GM18526 (cell line): Measurements from ENCODE around the gene MANEAL.

Experiments
- POLR2A ChIP-seq: IDR thresholded peaks from 3 replicates; pipeline ENCODE4 v1.6.1; 2011; ENCODE audit not compliant: insufficient read length; ENCODE audit errors: extremely low read depth

The MANEAL gene

DNA sequence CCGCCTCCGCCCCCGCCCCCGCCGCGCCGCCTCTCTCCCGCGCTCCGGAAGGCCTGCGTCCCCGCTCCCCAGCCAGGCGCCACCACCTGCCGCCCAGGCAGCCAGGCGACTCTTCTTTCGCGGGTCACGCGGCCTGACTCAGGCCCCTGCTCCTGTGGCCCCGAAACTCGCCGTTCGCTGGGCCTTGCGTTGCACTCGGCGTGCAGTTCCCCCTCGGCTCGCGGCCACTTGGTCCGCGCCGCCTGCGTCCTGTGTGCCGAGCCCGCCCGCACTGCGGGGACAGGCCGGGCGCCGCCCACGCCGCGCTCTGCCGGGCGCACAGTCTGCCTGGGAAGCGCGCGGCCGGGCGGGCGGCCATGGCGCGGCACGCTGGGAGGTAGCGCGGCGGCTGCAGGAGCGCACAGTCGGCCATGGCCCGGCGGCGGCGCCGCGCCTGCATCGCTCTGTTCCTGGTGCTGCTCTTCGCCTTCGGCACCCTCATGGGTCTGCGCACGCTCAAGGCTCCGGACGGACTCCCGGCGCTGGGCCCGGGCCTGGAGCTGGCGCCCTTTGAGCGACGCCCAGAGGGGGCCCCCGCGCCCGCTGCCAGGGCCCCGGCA lies at the start of gene MANEAL:
MANEAL (plus strand) TSS at position 75 of the 599 bp plus-strand sequence; CDS start at position 411, 336 bp downstream.
- peak; percentile 32 for TF ChIP-seq POLR2A

- TF ChIP-seq POLR2A, result no peak
Measured at GRCh38 chr1:37746806-37747205, 46.8 kb upstream of the MANEAL start.

- no peak for TF ChIP-seq POLR2A
Measured at GRCh38 chr1:37748565-37748964, 45.1 kb upstream of the MANEAL start.

DNA sequence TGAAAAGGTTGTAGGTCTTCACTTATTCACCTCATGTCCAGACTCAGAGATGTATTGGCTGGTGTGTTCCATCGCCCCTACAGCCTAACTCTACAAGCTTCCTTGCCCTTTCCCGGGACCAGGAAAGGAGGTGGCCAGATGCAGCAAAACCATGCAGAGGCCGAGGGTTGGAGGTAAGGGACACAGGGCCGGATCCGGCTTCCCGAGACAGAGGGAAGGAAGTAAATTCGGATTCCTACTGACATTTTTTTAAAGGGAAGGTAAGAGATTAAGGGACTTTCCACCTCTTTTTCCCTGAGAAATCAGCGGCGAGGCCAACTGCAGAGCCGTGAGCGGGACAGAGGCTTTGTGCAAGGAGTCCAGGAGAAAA lies 41.4 kb upstream of the MANEAL start:
- TF ChIP-seq POLR2A, result no peak

DNA sequence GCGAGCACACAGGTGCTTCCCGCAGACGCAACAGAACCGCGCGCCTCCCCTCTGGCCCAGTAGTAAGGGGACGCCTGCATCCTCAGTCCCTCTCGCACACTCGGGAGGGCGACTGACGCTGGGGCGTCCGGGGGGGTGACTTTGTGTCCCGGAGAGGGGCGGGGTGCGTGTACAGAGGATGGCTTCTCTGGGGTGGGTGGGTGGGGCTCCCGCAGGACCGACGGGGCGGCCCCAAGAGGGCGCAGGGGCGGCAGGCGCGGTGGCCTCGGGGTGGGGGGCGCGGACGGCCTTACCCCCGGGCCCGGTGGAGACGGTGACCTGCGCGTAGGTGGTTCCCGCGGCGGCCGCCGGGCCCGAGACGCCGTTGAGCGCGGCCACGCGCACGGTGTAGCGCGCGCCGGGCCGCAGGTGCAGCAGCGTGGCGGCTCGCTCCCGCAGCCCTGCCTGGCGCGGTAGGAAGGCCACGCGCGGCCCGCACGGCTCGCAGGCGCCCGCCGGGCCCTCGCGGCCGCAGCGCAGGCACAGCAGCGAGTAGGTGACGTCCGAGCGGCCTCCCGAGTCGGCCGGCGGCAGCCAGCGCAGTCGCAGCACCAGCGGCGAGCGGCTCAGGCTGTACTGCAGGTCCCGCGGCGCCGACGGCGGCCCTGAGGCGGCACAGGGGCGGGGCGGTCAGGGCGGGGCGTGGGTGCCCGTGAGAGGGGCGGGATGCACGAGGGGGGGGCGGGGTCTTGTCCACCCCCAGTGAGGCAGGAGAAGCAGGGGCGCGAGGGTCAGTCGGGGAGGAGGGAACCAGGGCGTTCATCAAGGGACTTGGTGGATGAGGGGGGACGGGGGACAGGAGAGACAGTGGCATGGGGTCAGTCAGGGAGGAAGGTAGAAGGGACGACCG lies 40.8 kb upstream of the MANEAL start:
- TF ChIP-seq POLR2A, result no peak

DNA sequence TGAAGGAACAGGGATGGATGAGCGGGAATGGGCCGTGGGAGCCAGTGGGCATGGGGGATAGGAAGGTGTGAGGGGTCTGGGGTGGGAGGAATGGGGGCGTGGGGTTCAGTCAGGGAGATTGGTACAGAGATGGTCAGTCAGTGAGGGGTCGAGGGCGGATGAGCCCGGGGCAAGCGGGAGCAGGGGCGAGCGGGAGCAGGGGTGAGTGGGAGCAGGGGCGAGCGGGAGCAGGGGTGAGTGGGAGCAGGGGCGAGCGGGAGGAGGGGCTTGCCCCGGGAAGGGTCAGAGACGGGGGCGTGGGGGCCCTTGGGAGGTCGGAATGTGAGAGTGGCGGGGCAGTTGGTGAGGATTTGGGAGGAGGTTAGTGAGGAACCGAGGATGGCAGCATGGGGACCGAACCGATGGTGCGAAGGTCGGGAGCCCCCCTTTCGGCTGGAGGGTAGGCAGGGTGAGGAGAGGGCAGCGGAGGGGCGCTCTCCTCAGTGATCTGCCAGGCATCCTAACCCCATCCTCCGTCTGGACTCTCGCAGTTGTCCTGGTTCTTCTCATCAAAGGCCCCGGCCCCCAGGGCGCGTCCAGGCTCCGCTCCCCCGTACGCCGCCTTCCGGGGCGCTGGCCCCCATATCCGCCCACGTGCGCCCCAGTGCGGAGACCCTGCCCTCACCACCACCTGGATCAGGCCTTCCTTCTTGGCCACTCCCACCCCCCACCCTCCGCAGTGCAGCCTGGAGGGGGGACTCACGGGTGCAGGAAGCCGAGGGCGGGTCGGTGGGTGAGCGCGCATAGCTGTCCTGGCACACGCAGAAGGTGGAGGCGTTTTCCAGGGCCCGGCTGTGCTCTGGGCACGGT lies 40.0 kb upstream of the MANEAL start:
- no peak for TF ChIP-seq POLR2A

DNA sequence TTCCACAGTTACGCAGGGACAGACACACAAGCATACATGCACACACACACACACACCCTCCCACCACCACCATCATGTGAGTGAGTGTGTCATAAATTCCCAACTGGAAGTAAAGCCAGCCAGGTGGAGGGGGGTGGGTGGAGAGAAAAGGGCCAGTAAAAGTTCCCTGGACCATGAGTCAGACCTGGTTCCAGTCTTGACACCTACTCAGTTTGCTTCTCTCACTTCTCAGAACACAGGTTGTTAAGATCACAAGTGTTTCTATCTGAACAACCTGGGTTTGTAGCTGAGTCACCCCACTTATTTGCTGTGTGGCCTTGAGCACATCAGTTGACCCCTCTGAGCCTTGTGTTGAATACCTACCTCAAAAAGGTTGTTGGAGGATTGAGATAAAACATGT lies 38.4 kb upstream of the MANEAL start:
- TF ChIP-seq POLR2A, result no peak

GRCh38 chr1:37755951-37756560 lies 37.6 kb upstream of the MANEAL start:
- TF ChIP-seq POLR2A, result no peak

- no peak for TF ChIP-seq POLR2A
Measured at GRCh38 chr1:37759451-37759850, 34.2 kb upstream of the MANEAL start.

DNA sequence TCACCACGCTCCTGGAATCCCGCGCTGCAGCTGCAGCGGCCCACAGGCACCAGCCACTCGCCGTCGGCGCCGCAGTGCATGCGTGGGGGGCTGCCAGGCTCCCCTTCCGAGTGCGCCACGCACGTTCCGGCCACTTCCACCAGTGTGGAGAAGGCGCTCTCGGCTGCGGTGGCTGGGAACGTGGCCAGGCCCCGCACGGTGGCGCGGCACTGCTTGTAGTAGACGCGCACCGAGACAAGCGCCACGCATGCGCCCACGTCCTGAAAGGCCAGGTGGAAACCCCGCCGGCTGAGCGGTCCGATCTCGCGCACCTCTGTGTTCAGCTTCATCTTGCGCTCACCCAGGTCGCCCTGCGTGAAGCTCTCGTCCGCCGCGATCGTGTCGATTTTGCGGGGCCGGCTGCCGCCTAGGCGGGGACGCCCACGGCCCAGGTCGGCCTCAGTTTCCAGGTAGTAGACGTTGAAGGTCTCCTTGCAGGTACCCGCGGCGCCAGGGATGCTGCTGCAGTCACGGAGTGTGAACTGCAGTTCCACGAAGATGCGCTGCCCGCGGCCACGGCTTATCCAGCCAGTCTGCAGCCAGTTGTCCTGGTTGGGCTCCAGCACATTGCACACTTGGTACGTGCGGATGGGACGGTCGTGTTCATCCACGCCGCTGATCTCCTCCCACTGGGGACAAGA lies 32.1 kb upstream of the MANEAL start:
- TF ChIP-seq POLR2A, result no peak

DNA sequence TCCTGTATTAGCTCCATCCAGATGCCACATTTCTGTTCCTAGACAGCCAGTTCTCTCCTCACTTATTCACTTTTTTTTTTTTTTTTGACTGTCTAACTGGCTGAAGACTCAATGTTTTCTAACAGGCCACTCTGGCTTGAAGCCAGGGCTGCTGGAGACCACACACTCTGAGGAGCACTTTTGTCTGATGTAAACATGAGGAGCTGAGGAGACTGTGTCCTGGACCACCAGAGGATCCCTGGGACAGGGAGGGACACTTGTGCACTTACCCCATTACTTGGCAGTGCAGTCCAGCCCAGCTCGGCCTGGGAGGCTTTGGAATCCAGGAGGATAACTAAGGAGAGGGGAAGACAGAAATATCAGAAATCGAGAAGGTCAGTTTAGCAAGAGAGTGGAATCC lies 31.1 kb upstream of the MANEAL start:
- TF ChIP-seq POLR2A, result no peak

DNA sequence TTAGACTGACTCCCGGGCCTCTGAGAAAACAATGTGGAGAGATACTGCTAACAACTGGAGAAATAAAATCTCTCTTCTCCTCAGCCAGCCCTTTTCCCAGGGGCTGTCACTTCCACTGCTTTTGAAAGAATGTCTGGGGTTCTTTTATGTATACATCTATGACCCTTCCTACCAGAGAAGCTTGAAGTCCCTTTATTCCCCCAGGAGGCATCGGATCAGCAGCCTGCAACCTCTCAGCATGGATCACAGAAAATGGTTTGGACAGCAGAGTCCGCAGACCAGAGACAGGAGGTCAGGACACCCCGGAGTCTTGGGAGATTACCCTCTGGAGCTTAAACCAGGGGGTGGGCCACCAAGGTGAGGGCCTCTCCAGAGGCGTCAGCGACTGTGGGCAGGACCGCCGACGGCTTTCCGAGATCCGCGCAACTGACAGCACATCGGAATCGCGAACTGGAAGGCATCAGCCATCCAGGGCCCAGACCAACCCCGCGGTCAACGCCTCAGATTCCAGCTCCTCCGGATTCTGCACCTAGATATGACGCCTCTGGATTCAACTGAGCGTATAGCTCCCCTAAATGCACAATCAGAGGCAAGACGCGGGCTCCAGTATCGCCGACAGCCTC lies 29.7 kb upstream of the MANEAL start:
- TF ChIP-seq POLR2A, result no peak

- TF ChIP-seq POLR2A, result no peak
Measured at GRCh38 chr1:37764414-37764825, 29.2 kb upstream of the MANEAL start.

- TF ChIP-seq POLR2A, result no peak
Measured at GRCh38 chr1:37764888-37765441, 28.7 kb upstream of the MANEAL start, which contains the start of gene EPHA10. TSS of gene EPHA10 (minus strand) at chr1:37765120. CDS start at chr1:37765066, 54 bp downstream.

- TF ChIP-seq POLR2A, result no peak
Measured at GRCh38 chr1:37765916-37766664, 27.6 kb upstream of the MANEAL start.
